Large intestine (tissue), 3 donors: ENCODE data around the gene LRP3. TPM values are rescaled to one million over a fixed set of nuclear protein-coding genes. Genes with fewer than 3 reads are reported as not detected.
"Not testable (repeated sequence)": the region's sequence is repeated elsewhere in the genome, so short reads cannot be mapped to it uniquely, and the experiment has no call there.

Experiments used
- DNase-seq, 2 donors: peaks; one replicate each; pipeline versions ENCODE4 v3.0.0 to v3.0.0-alpha.2; 2013
- H3K27ac ChIP-seq: one replicate; pipeline ENCODE4 v1.5.1; 2013; ENCODE audit warnings: low read length
- H3K27me3 ChIP-seq: 2 replicates; pipeline ENCODE4 v1.6.1; 2013; ENCODE audit warnings: low read length; ENCODE audit not compliant: control insufficient read depth, insufficient read depth
- H3K36me3 ChIP-seq: 2 replicates; pipeline ENCODE4 v1.6.1; 2013; ENCODE audit warnings: low read length; ENCODE audit not compliant: control insufficient read depth, insufficient read depth
- H3K4me1 ChIP-seq: one replicate; pipeline ENCODE4 v1.6.1; 2013; ENCODE audit warnings: low read length; ENCODE audit not compliant: control insufficient read depth, insufficient read depth
- H3K4me3 ChIP-seq: one replicate; pipeline ENCODE4 v1.5.1; 2013; ENCODE audit warnings: low read length
- H3K9me3 ChIP-seq: one replicate; pipeline ENCODE4 v1.6.1; 2013; ENCODE audit warnings: mild to moderate bottlenecking, low read depth, low read length, moderate library complexity; ENCODE audit not compliant: control insufficient read depth
- WGBS: methylation state at CpG from one replicate; pipeline ENCODE4 v1.1.5; 2013; ENCODE audit warnings: low lambda C conversion rate; ENCODE audit not compliant: insufficient coverage; 5-methylcytosine and 5-hydroxymethylcytosine counted together
- polyA plus RNA-seq: library from polyadenylated mRNA; unstranded; fragments of 120-200 nt; gene quantifications from one replicate; pipeline ENCODE4 v1.2.1, GENCODE V29; 2013

Gene LRP3
- polyA plus RNA-seq, 1 donor = 37.8 TPM

DNA sequence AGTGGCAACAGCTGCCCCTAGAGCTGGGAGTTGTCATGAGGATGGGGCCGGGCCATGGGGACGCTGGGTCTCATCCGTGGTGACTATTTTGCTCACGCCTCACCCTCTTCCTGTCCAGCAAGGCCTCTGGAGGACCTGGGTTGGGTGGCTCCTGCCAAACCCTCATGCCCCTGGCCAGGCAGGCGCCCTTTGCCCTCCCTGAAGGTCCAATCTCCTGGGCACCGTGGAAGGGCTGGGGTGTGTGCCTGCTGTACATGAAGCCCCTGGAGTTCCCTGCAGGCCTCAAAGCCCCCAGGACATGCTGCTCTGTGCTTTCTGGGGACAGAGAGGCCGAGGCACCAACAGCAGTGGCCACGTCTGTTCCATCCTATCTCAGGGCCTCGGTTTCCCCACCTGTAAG is 13.8 kb downstream of the LRP3 start:
- WGBS = no CpG with 5 or more reads among the region's 9 CpGs
- peaks cover 40% of the 10 kb centered on the region for H3K36me3 ChIP-seq

GRCh38 chr19:33208371-33208895 is 14.3 kb downstream of the LRP3 start:
- Histone ChIP-seq H3K27me3 (no peaks in the 10 kb centered on the region), H3K27ac (no peak overlapping the region), H3K9me3 (peaks cover 3% of the 10 kb centered on the region), H3K4me3 (no peak overlapping the region), H3K36me3 (peaks cover 34% of the 10 kb centered on the region), H3K4me1 (no peaks in the 10 kb centered on the region)
- no peak for DNase-seq
- WGBS = 83% methylated on average over 1 of the region's 11 CpGs

More for the DNA sequence above, 13.8 kb downstream of the LRP3 start:
- Histone ChIP-seq H3K27me3 (no peaks in the 10 kb centered on the region), H3K4me3 (no peak overlapping the region), H3K4me1 (no peaks in the 10 kb centered on the region), H3K27ac (no peak overlapping the region), H3K9me3 (peaks cover 3% of the 10 kb centered on the region)
- DNase-seq = no peak

GRCh38 chr19:33208904-33209849 is 15.0 kb downstream of the LRP3 start:
- DNase-seq = no peak
- Histone ChIP-seq H3K36me3 (peaks cover 29% of the 10 kb centered on the region), H3K4me3 (no peak overlapping the region), H3K9me3 (peaks cover 3% of the 10 kb centered on the region), H3K27me3 (no peaks in the 10 kb centered on the region), H3K4me1 (no peaks in the 10 kb centered on the region), H3K27ac (no peak overlapping the region)
- WGBS = no CpG with 5 or more reads among the region's 24 CpGs

DNA sequence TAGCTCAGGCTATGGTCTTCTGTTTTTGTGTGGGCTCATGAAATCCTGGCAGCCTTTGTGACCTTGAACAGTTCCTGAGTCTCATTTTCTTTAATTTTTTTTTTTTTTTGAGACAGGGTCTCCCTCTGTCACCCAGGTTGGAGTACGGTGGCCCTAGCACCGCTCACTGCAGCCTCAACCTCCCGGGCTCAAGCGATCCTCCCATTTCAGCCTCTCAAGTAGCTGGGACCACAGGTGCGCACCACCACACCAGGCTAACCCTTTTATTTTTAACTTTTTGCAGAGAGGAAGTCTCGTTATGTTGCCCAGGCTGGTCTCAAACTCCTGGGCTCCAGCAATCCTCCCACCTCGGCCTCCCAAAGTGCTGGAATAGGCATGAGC is 15.7 kb downstream of the LRP3 start:
- H3K36me3 ChIP-seq = peaks cover 22% of the 10 kb centered on the region
- H3K4me1 ChIP-seq, H3K4me3 ChIP-seq, H3K9me3 ChIP-seq, DNase-seq, H3K27me3 ChIP-seq, H3K27ac ChIP-seq: not testable (repeated sequence)
- WGBS = no CpG with 5 or more reads among the region's 7 CpGs

DNA sequence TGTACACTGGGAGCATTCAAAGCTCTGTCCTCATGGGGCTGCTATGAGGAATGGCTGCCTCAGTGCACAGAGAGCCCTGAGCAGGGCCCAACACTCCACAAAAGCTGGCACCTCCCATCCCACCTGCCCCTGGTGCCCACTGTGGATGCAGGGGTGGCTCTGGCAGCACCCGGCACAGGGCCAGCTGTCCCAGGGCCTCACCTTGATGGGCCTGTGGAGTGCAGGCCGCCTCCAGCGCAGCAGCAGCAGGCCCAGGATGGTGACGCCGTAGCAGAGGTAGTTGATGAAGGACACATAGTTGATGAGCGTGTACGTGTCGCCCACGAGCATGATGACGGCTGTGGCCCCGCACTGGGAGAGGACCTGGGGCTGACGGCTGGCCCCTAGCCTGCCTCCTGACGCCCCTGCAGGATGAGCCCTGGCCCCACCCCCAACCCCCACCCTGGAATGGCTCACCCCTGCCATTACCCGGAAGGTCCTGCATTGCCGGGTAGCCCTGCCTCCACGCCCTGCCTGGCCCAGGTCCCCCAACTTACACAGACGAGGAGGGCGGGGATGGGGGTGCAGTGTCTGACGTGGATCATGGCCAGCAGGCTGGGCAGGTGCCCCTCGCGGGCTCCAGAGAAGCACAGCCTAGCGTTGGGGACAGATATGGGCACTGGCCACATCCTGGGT is 16.3 kb downstream of the LRP3 start:
- H3K27ac ChIP-seq = no peak overlapping the region
- H3K4me1 ChIP-seq = no peaks in the 10 kb centered on the region
- peaks cover 18% of the 10 kb centered on the region for H3K36me3 ChIP-seq
- H3K4me3 ChIP-seq = no peak overlapping the region
- peaks cover 3% of the 10 kb centered on the region for H3K9me3 ChIP-seq
- no peaks in the 10 kb centered on the region for H3K27me3 ChIP-seq
- DNase-seq = no peak
- no CpG with 5 or more reads among the region's 22 CpGs for WGBS

GRCh38 chr19:33211794-33212435 is 17.8 kb downstream of the LRP3 start:
- Histone ChIP-seq H3K4me1 (peaks cover 5% of the 10 kb centered on the region), H3K27ac (peak overlapping the region; percentile 36), H3K4me3 (no peak overlapping the region), H3K9me3 (no peaks in the 10 kb centered on the region), H3K27me3 (no peaks in the 10 kb centered on the region), H3K36me3 (peaks cover 11% of the 10 kb centered on the region)
- DNase-seq = no peak
- WGBS = no CpG with 5 or more reads among the region's 17 CpGs

DNA sequence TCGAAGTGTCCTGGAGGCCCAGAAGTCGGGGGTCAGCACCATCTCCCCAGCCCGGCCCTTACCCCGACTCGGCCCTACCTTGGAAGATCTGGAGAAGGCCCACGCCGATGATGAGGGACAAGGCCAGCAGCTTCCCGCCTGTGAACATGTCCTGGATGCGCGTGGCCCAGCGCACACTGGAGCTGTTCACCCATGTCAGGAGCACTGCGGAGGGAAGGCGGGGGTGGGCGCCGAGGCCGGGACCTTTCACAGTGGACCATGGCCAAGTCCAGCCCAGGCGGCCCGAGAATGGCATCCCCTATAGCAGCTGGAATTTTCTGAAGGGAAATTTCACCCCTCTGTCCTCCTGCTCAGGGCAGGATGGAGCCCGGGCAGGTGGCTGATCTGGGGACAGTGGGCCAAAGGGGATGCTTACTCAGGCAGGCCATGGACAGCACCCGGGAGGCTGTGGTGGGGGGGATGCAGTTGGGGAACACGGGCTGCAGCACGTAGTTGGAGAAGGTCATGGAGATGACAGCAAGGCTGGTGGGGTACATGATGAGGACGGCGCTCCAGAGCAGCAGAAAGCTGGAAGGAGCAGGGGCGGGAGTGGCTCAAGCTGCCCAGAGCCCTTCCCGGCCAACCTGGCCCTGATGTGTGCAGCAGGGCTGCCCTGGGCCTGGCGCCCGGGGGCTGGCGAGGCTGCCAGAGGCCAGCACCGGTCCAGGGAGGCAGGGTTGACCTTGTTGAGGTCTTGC is 18.5 kb downstream of the LRP3 start:
- no peaks in the 10 kb centered on the region for H3K9me3 ChIP-seq
- no peak for DNase-seq
- no peak overlapping the region for H3K4me3 ChIP-seq
- no peaks in the 10 kb centered on the region for H3K27me3 ChIP-seq
- peaks cover 7% of the 10 kb centered on the region for H3K36me3 ChIP-seq
- peaks cover 5% of the 10 kb centered on the region for H3K4me1 ChIP-seq
- WGBS = no CpG with 5 or more reads among the region's 30 CpGs
- H3K27ac ChIP-seq = peak overlapping the region; percentile 36

DNA sequence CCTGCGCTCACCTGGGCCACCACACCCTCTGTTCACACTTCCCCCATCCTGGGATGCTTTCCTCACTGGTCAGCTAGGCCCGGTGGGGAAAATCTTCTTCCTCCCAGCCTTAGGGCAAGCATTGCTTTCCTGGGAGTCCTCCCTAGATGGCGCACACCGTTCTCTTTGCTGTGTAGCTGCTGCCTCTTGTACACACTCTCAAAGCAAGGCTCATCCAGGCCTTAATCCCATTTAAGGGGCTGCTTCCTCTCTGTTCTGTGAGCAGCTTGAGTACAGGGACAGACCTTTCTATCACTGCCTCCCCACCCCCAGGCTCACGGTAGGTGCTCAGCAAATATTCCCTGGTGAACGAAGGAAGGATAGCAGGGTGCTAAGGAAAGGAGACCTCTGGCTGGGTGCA is 20.5 kb downstream of the LRP3 start:
- peaks cover 5% of the 10 kb centered on the region for H3K4me1 ChIP-seq
- DNase-seq = no peak
- no peaks in the 10 kb centered on the region for H3K36me3 ChIP-seq
- no peaks in the 10 kb centered on the region for H3K9me3 ChIP-seq
- no peaks in the 10 kb centered on the region for H3K27me3 ChIP-seq
- WGBS = 60% methylated on average over 1 of the region's 6 CpGs
- no peak overlapping the region for H3K27ac ChIP-seq
- H3K4me3 ChIP-seq = no peak overlapping the region

- WGBS = no CpG with 5 or more reads among the region's 19 CpGs
Measured at GRCh38 chr19:33215438-33216197, 21.5 kb downstream of the LRP3 start.

More at GRCh38 chr19:33215438-33216197, 21.5 kb downstream of the LRP3 start:
- no peaks in the 10 kb centered on the region for H3K36me3 ChIP-seq
- H3K9me3 ChIP-seq = no peaks in the 10 kb centered on the region
- no peak overlapping the region for H3K27ac ChIP-seq
- peaks cover 5% of the 10 kb centered on the region for H3K4me1 ChIP-seq
- no peaks in the 10 kb centered on the region for H3K27me3 ChIP-seq
- no peak for DNase-seq
- H3K4me3 ChIP-seq = no peak overlapping the region
